ENCODE measurements around the gene HEXIM2.
"Not testable (repeated sequence)": the region's sequence is repeated elsewhere in the genome, so short reads cannot be mapped to it uniquely, and the experiment has no call there.

Gene HEXIM2

GRCh38 chr17:45120558-45120957 is 41.1 kb upstream of the HEXIM2 start:
- H3K27me3 ChIP-seq (ENCODE audit: control insufficient read depth, insufficient read depth, low read length): no peaks in the 10 kb centered on the region
- H3K9ac ChIP-seq (ENCODE audit: low read length): no peak overlapping the region
- H3K4me3 ChIP-seq (ENCODE audit: low read length): no peak overlapping the region
- peaks cover 14% of the 10 kb centered on the region for H3K36me3 ChIP-seq (ENCODE audit: control insufficient read depth, insufficient read depth, low read length)
- H3K4me1 ChIP-seq (ENCODE audit: control insufficient read depth, insufficient read depth, low read length): no peaks in the 10 kb centered on the region
- H3K27ac ChIP-seq (ENCODE audit: low read depth, low read length): no peak overlapping the region

GRCh38 chr17:45121055-45121454 is 40.6 kb upstream of the HEXIM2 start:
- H3K4me1 ChIP-seq (ENCODE audit: control insufficient read depth, insufficient read depth, low read length): no peaks in the 10 kb centered on the region
- H3K36me3 ChIP-seq (ENCODE audit: control insufficient read depth, insufficient read depth, low read length): peaks cover 14% of the 10 kb centered on the region
- H3K27me3 ChIP-seq (ENCODE audit: control insufficient read depth, insufficient read depth, low read length): no peaks in the 10 kb centered on the region
- H3K9ac ChIP-seq (ENCODE audit: low read length): no peak overlapping the region
- no peak overlapping the region for H3K27ac ChIP-seq (ENCODE audit: low read depth, low read length)
- no peak overlapping the region for H3K4me3 ChIP-seq (ENCODE audit: low read length)

- no peak overlapping the region for H3K27ac ChIP-seq (ENCODE audit: low read depth, low read length)
- H3K4me1 ChIP-seq (ENCODE audit: control insufficient read depth, insufficient read depth, low read length): peaks cover 12% of the 10 kb centered on the region
- H3K9ac ChIP-seq (ENCODE audit: low read length): no peak overlapping the region
- no peaks in the 10 kb centered on the region for H3K27me3 ChIP-seq (ENCODE audit: control insufficient read depth, insufficient read depth, low read length)
- H3K36me3 ChIP-seq (ENCODE audit: control insufficient read depth, insufficient read depth, low read length): peaks cover 4% of the 10 kb centered on the region
- H3K4me3 ChIP-seq (ENCODE audit: low read length): no peak overlapping the region
These were observed 38.5 kb upstream of the HEXIM2 start for GRCh38 chr17:45123076-45123770.

GRCh38 chr17:45123930-45124796 is 37.5 kb upstream of the HEXIM2 start:
- Histone ChIP-seq H3K27me3 (ENCODE audit: control insufficient read depth, insufficient read depth, low read length) (no peaks in the 10 kb centered on the region), H3K9ac (ENCODE audit: low read length) (no peak overlapping the region), H3K27ac (ENCODE audit: low read depth, low read length) (no peak overlapping the region), H3K4me1 (ENCODE audit: control insufficient read depth, insufficient read depth, low read length) (peaks cover 14% of the 10 kb centered on the region), H3K36me3 (ENCODE audit: control insufficient read depth, insufficient read depth, low read length) (no peaks in the 10 kb centered on the region), H3K4me3 (ENCODE audit: low read length) (peak overlapping the region; percentile 27)

GRCh38 chr17:45124797-45125122 is 36.9 kb upstream of the HEXIM2 start:
- H3K4me1 ChIP-seq (ENCODE audit: control insufficient read depth, insufficient read depth, low read length): peaks cover 14% of the 10 kb centered on the region
- not testable (repeated sequence) for H3K4me3 ChIP-seq (ENCODE audit: low read length); H3K36me3 ChIP-seq (ENCODE audit: control insufficient read depth, insufficient read depth, low read length); H3K27ac ChIP-seq (ENCODE audit: low read depth, low read length); H3K9ac ChIP-seq (ENCODE audit: low read length); H3K27me3 ChIP-seq (ENCODE audit: control insufficient read depth, insufficient read depth, low read length)

GRCh38 chr17:45125509-45125908 is 36.2 kb upstream of the HEXIM2 start:
- Histone ChIP-seq H3K4me1 (ENCODE audit: control insufficient read depth, insufficient read depth, low read length) (peaks cover 14% of the 10 kb centered on the region), H3K9ac (ENCODE audit: low read length) (no peak overlapping the region), H3K27ac (ENCODE audit: low read depth, low read length) (no peak overlapping the region), H3K4me3 (ENCODE audit: low read length) (no peak overlapping the region), H3K27me3 (ENCODE audit: control insufficient read depth, insufficient read depth, low read length) (no peaks in the 10 kb centered on the region), H3K36me3 (ENCODE audit: control insufficient read depth, insufficient read depth, low read length) (no peaks in the 10 kb centered on the region)

GRCh38 chr17:45127207-45127547 is 34.5 kb upstream of the HEXIM2 start:
- Histone ChIP-seq H3K4me1 (ENCODE audit: control insufficient read depth, insufficient read depth, low read length) (peaks cover 24% of the 10 kb centered on the region), H3K9ac (ENCODE audit: low read length) (peak overlapping the region; percentile 62), H3K36me3 (ENCODE audit: control insufficient read depth, insufficient read depth, low read length) (no peaks in the 10 kb centered on the region), H3K27ac (ENCODE audit: low read depth, low read length) (peak overlapping the region; percentile 79), H3K27me3 (ENCODE audit: control insufficient read depth, insufficient read depth, low read length) (no peaks in the 10 kb centered on the region), H3K4me3 (ENCODE audit: low read length) (peak overlapping the region; percentile 41)

- no peaks in the 10 kb centered on the region for H3K27me3 ChIP-seq (ENCODE audit: control insufficient read depth, insufficient read depth, low read length)
- H3K4me3 ChIP-seq (ENCODE audit: low read length): peak overlapping the region; percentile 41
- peaks cover 24% of the 10 kb centered on the region for H3K4me1 ChIP-seq (ENCODE audit: control insufficient read depth, insufficient read depth, low read length)
- H3K27ac ChIP-seq (ENCODE audit: low read depth, low read length): peak overlapping the region; percentile 79
- H3K36me3 ChIP-seq (ENCODE audit: control insufficient read depth, insufficient read depth, low read length): no peaks in the 10 kb centered on the region
- peak overlapping the region; percentile 62 for H3K9ac ChIP-seq (ENCODE audit: low read length)
These were observed 34.0 kb upstream of the HEXIM2 start for GRCh38 chr17:45127548-45128300.

GRCh38 chr17:45128331-45128730 is 33.3 kb upstream of the HEXIM2 start:
- H3K4me1 ChIP-seq (ENCODE audit: control insufficient read depth, insufficient read depth, low read length): peaks cover 24% of the 10 kb centered on the region
- H3K36me3 ChIP-seq (ENCODE audit: control insufficient read depth, insufficient read depth, low read length): no peaks in the 10 kb centered on the region
- H3K9ac ChIP-seq (ENCODE audit: low read length): peak overlapping the region; percentile 22
- no peaks in the 10 kb centered on the region for H3K27me3 ChIP-seq (ENCODE audit: control insufficient read depth, insufficient read depth, low read length)
- H3K27ac ChIP-seq (ENCODE audit: low read depth, low read length): peak overlapping the region; percentile 79
- peak overlapping the region; percentile 7 for H3K4me3 ChIP-seq (ENCODE audit: low read length)

- Histone ChIP-seq H3K9ac (ENCODE audit: low read length) (no peak overlapping the region), H3K4me3 (ENCODE audit: low read length) (no peak overlapping the region), H3K36me3 (ENCODE audit: control insufficient read depth, insufficient read depth, low read length) (no peaks in the 10 kb centered on the region), H3K27me3 (ENCODE audit: control insufficient read depth, insufficient read depth, low read length) (no peaks in the 10 kb centered on the region), H3K4me1 (ENCODE audit: control insufficient read depth, insufficient read depth, low read length) (peaks cover 24% of the 10 kb centered on the region), H3K27ac (ENCODE audit: low read depth, low read length) (peak overlapping the region; percentile 79)
These were observed 32.7 kb upstream of the HEXIM2 start for GRCh38 chr17:45128989-45129388.

GRCh38 chr17:45129426-45129939 is 32.2 kb upstream of the HEXIM2 start:
- H3K27ac ChIP-seq (ENCODE audit: low read depth, low read length): no peak overlapping the region
- H3K9ac ChIP-seq (ENCODE audit: low read length): no peak overlapping the region
- no peaks in the 10 kb centered on the region for H3K36me3 ChIP-seq (ENCODE audit: control insufficient read depth, insufficient read depth, low read length)
- H3K4me1 ChIP-seq (ENCODE audit: control insufficient read depth, insufficient read depth, low read length): peaks cover 24% of the 10 kb centered on the region
- H3K4me3 ChIP-seq (ENCODE audit: low read length): no peak overlapping the region
- H3K27me3 ChIP-seq (ENCODE audit: control insufficient read depth, insufficient read depth, low read length): no peaks in the 10 kb centered on the region

- peak overlapping the region; percentile 44 for H3K27ac ChIP-seq (ENCODE audit: low read depth, low read length)
- no peaks in the 10 kb centered on the region for H3K36me3 ChIP-seq (ENCODE audit: control insufficient read depth, insufficient read depth, low read length)
- H3K4me1 ChIP-seq (ENCODE audit: control insufficient read depth, insufficient read depth, low read length): peaks cover 24% of the 10 kb centered on the region
- no peaks in the 10 kb centered on the region for H3K27me3 ChIP-seq (ENCODE audit: control insufficient read depth, insufficient read depth, low read length)
- H3K4me3 ChIP-seq (ENCODE audit: low read length): peak overlapping the region; percentile 88
- no peak overlapping the region for H3K9ac ChIP-seq (ENCODE audit: low read length)
These were observed 31.6 kb upstream of the HEXIM2 start for GRCh38 chr17:45129940-45130680.

Data from rectal smooth muscle tissue (tissue), 1 donor.